HEK293T (cell line): ENCODE measurements around the gene PHLPP1.

Source experiments
- CTCF ChIA-PET: fragments of 350-600 bp; formaldehyde crosslinking; extraction: SDS; loops from one replicate; lab custom pipeline; 2021; ENCODE audit warnings: antibody characterized with exemption, inconsistent platforms; lab: Yijun Ruan, JAX
- POLR2A ChIA-PET: fragments of 350-600 bp; formaldehyde crosslinking; extraction: SDS; loops from one replicate; lab custom pipeline; 2020; ENCODE audit warnings: antibody characterized with exemption, inconsistent platforms; lab: Yijun Ruan, JAX
- DNase-seq: peaks from one replicate; pipeline ENCODE4 v3.0.0; 2012; ENCODE audit warnings: mixed read lengths; ENCODE audit errors: extremely low spot score
- ARNT ChIP-seq: fragments of 450-650 bp; IDR thresholded peaks from 2 replicates; pipeline ENCODE4 v1.6.1; 2017; ENCODE audit warnings: mild to moderate bottlenecking
- BHLHE40 ChIP-seq: fragments of 450-650 bp; IDR thresholded peaks from 2 replicates; pipeline ENCODE4 v1.6.1; 2016; ENCODE audit warnings: mild to moderate bottlenecking, moderate library complexity, borderline replicate concordance
- CTBP1 ChIP-seq: fragments of 450-650 bp; IDR thresholded peaks from 2 replicates; pipeline ENCODE4 v1.6.1; 2016; ENCODE audit warnings: borderline replicate concordance
- ELF4 ChIP-seq: fragments of 450-650 bp; IDR thresholded peaks from 2 replicates; pipeline ENCODE4 v1.6.1; 2017; ENCODE audit warnings: antibody characterized with exemption
- FOXA1 ChIP-seq: fragments of 450-650 bp; IDR thresholded peaks from 2 replicates; pipeline ENCODE4 v1.6.1; 2016; ENCODE audit warnings: mild to moderate bottlenecking
- FOXK2 ChIP-seq: fragments of 450-650 bp; IDR thresholded peaks from 2 replicates; pipeline ENCODE4 v1.6.1; 2016; ENCODE audit warnings: mild to moderate bottlenecking
- FOXM1 ChIP-seq: fragments of 450-650 bp; IDR thresholded peaks from 2 replicates; pipeline ENCODE4 v1.6.1; 2017; ENCODE audit warnings: mild to moderate bottlenecking, borderline replicate concordance
- HDGF ChIP-seq: fragments of 450-650 bp; IDR thresholded peaks from 2 replicates; pipeline ENCODE4 v1.6.1; 2017; ENCODE audit warnings: antibody characterized with exemption, borderline replicate concordance
- L3MBTL2 ChIP-seq: fragments of 450-650 bp; conservative IDR thresholded peaks from 2 replicates; pipeline ENCODE4 v1.6.1; 2016; ENCODE audit warnings: mild to moderate bottlenecking
- LEF1 ChIP-seq: fragments of 450-650 bp; IDR thresholded peaks from 2 replicates; pipeline ENCODE4 v1.6.1; 2017; ENCODE audit warnings: mild to moderate bottlenecking, borderline replicate concordance
- NFRKB ChIP-seq: fragments of 450-650 bp; IDR thresholded peaks from 2 replicates; pipeline ENCODE4 v1.6.1; 2016; ENCODE audit warnings: mild to moderate bottlenecking, moderate library complexity
- SP1 ChIP-seq: fragments of 450-650 bp; IDR thresholded peaks from 2 replicates; pipeline ENCODE4 v1.6.1; 2017
- SUZ12 ChIP-seq: fragments of 450-650 bp; IDR thresholded peaks from 2 replicates; pipeline ENCODE4 v1.6.1; 2016; ENCODE audit warnings: mild to moderate bottlenecking
- TARDBP ChIP-seq: fragments of 450-650 bp; IDR thresholded peaks from 2 replicates; pipeline ENCODE4 v1.6.1; 2016
- ZNF384 ChIP-seq: fragments of 450-650 bp; IDR thresholded peaks from 2 replicates; pipeline ENCODE4 v1.6.1; 2016
- TF ChIP-seq, protein P1 (sequence below): fragments of 450-650 bp; IDR thresholded peaks from 2 replicates; pipeline ENCODE4 v1.6.1; 2016

The PHLPP1 gene

DNA sequence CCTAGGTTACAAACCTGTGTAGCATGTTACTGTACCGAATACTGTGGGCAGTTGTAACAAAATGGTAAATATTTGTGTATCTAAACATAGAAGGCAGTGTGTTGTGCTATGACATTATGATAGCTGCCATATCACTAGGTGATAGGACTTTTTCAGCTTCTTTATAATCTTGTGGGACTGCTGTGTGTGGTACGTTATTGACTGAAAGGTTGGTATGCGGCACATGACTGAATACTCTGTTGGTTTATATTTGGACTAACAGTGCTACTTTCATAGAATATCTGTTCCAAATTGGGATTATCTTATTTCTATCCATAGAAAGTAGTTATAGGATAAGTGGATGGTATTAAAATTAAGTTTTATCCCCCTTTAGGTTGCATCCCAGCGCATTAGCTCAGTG lies 144.7 kb downstream of the PHLPP1 start:
- CTCF ChIA-PET: interaction anchor here (0.6 kb wide), 1 partner anchor 464 kb away, joined by 4 read pairs; no protein-coding TSS in a partner anchor
- POLR2A ChIA-PET: no interaction called here
- TF ChIP-seq CTBP1: no peak
- DNase-seq: no peak

DNA sequence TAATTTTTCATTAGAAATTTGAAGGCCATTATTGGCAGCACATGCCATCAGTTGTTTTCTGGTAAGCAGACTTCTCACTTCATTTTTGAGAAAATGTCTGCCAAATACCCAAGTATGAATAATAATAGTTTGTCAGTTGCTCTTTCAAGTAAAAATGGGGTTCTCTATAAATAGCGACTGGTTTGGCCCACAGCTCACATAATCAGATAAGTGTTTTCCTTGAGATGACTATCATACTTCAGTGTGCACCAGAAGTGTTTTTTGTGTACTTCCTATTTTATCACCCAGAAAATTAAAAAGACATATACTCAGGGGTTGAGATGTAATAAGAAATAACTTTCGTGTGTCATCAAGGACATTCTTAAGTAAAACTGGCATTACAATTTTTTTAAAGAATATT lies 147.1 kb downstream of the PHLPP1 start:
- no peak for DNase-seq
- POLR2A ChIA-PET: no interaction called here
- CTCF ChIA-PET: interaction anchor here (0.6 kb wide), 1 partner anchor 550 kb away, joined by 3 read pairs; no protein-coding TSS in a partner anchor
- TF ChIP-seq ZNF384 (no peak), NFRKB (no peak), SP1 (no peak), FOXK2 (no peak), CTBP1 (no peak), FOXA1 (no peak), TARDBP (no peak), L3MBTL2 (no peak), LEF1 (no peak), ELF4 (no peak), BHLHE40 (no peak), SUZ12 (no peak), ARNT (no peak), FOXM1 (no peak)

DNA sequence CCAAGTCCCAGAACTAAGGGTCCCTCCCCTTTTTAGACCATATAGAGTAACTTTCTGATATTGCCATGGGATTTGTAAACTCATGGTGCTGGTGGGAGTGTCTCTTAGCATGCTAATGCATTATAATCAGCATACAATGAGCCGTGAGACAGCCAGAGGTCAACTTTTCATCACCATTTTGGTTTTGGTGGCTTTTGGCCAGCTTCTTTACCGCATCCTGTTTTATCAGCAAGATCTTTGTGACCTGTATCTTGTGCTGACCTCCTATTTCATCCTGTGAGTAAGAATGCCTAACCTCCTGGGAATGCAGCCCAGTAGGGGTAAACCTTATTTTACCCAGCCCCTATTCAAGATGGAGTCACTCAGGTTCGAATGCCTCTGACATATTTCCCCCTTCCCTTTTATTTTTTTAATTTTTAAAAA lies 148.2 kb downstream of the PHLPP1 start:
- DNase-seq: no peak
- TF ChIP-seq LEF1 (no peak), L3MBTL2 (no peak), FOXK2 (no peak), NFRKB (no peak), ARNT (no peak), SP1 (no peak), TARDBP (no peak)
- TF ChIP-seq, protein P1, sequence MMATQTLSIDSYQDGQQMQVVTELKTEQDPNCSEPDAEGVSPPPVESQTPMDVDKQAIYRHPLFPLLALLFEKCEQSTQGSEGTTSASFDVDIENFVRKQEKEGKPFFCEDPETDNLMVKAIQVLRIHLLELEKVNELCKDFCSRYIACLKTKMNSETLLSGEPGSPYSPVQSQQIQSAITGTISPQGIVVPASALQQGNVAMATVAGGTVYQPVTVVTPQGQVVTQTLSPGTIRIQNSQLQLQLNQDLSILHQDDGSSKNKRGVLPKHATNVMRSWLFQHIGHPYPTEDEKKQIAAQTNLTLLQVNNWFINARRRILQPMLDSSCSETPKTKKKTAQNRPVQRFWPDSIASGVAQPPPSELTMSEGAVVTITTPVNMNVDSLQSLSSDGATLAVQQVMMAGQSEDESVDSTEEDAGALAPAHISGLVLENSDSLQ: no peak
- POLR2A ChIA-PET: no interaction called here
- CTCF ChIA-PET: no interaction called here

DNA sequence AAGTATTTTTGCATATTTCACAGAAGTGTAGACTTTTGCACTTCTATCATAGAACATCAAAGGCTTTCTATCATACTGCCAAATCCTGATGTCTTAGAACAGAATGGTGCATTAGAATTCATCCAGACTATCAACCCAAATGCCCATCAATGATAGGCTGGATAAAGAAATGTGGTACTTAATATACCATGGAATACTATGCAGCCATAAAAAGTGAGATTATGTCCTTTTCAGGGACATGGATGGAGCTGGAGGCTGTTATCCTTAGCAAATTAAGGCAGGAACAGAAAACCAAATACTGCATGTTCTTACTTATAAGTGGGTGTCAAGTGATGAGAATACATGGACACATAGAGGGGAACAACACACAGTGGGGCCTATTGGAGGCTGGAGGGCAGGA lies 150.2 kb downstream of the PHLPP1 start:
- ChIA-PET CTCF (no interaction called here), POLR2A (no interaction called here)

DNA sequence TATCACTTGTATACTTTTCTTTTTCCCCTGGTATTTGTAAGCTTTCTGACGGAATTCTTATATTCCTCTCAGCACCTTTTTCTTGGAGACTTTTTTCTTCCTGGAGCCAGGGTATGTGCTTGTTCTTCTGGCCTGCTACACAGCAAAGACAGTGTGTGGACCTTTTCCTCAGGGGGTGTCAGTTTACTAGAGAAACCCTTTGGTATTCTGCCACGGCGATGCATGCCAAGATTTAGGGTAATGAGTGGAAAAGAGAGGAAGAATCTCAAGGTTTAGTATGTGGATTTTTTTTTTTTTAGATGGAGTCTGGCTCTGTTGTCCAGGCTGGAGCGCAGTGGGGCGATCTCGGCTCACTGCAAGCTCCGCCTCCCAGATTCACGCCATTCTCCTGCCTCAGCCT lies 152.2 kb downstream of the PHLPP1 start:
- DNase-seq: no peak
- TF ChIP-seq ARNT: no peak
- TF ChIP-seq FOXA1: no peak
- TF ChIP-seq ZNF384: no peak
- TF ChIP-seq FOXK2: no peak
- TF ChIP-seq HDGF: no peak
- TF ChIP-seq LEF1: no peak
- TF ChIP-seq SUZ12: no peak
- TF ChIP-seq BHLHE40: no peak
- no peak for TF ChIP-seq SP1
- no peak for TF ChIP-seq ELF4
- no peak for TF ChIP-seq TARDBP
- no peak for TF ChIP-seq CTBP1
- TF ChIP-seq L3MBTL2: no peak
- no peak for TF ChIP-seq NFRKB
- no peak for TF ChIP-seq FOXM1
- TF ChIP-seq, protein P1: no peak
- CTCF ChIA-PET: no interaction called here
- POLR2A ChIA-PET: no interaction called here

More for the DNA sequence above, 150.2 kb downstream of the PHLPP1 start:
- TF ChIP-seq L3MBTL2 (no peak), BHLHE40 (no peak)
- no peak for DNase-seq

DNA sequence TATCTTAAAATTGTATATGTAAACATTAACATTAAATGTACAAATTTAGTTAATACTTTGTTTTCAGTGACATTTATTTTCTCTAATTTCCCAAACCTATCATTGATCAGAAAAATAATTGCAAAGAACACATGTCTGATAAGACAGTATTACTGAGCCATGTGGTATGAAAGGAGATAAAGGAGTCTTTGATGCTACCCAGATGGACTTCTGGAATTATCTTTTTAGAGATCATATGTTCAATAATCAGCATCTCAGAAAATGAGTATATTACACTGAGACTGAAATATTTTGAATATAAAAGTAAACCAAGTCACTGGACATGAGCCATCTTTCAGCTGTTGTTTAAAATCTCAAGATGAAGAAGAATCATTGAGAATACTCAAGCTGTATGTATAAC lies 153.3 kb downstream of the PHLPP1 start:
- TF ChIP-seq BHLHE40 (no peak), ELF4 (no peak), ZNF384 (no peak), CTBP1 (no peak), HDGF (no peak), L3MBTL2 (no peak), NFRKB (no peak), TARDBP (no peak), LEF1 (no peak), FOXA1 (no peak), ARNT (no peak), SP1 (no peak), FOXM1 (no peak), FOXK2 (no peak), SUZ12 (no peak)
- TF ChIP-seq, protein P1: no peak
- CTCF ChIA-PET: no interaction called here
- POLR2A ChIA-PET: no interaction called here
- DNase-seq: no peak

DNA sequence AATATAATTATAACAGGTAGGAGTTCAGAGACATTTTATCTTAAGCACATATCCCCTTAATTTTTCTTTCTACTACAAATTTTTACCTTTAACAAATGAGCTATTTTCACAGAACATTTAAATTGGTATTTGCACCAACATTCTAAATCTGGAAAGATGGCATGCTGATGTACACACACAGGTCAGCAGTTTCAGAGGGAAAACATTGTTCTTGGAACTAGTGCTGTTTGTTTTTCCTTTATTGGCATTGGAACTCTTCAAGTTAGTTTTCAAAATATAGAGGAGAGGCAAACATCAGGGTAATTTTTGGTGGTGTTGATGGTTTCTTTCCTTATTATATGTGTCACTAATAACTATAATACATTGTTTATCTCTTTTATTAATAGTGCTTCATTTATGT lies 155.3 kb downstream of the PHLPP1 start:
- TF ChIP-seq TARDBP: no peak
- no peak for TF ChIP-seq BHLHE40
- no peak for TF ChIP-seq LEF1
- no peak for TF ChIP-seq ELF4
- TF ChIP-seq SP1: no peak
- no peak for TF ChIP-seq SUZ12
- TF ChIP-seq, protein P1: no peak
- no peak for DNase-seq
- POLR2A ChIA-PET: no interaction called here
- CTCF ChIA-PET: no interaction called here
